HCT116 (cell line): Measurements from ENCODE around the gene PRRG2. TPM values are rescaled to one million over a fixed set of nuclear protein-coding genes. Genes with fewer than 3 reads are reported as not detected.

Experiments used
- ATAC-seq: fragments of 200-7000 bp; cut with Tn5 transposase; 2 replicates; pipeline ENCODE4 v1.9.1; 2020; ENCODE audit warnings: mild to moderate bottlenecking, moderate library complexity
- BruUV-seq: library from RNA; stranded (reverse); fragments of 400-500 nt; replicated peaks from 2 replicates; lab custom pipeline; 2021; lab: Mats Ljungman, UMichigan
- CTCF ChIA-PET: fragments of 300-600 bp; sonication (Branson Sonifier 250); formaldehyde crosslinking; loops from one replicate; lab custom pipeline; 2021; ENCODE audit warnings: antibody characterized with exemption; lab: Charles Lee
- POLR2A ChIA-PET: fragments of 300-600, 350-600 bp; sonication (Branson Sonifier 250); formaldehyde crosslinking; loops from one replicate; lab custom pipeline; 2021; ENCODE audit warnings: antibody characterized with exemption; lab: Charles Lee
- RAD21 ChIA-PET, 2 experiments: fragments of 300-600 bp; sonication (Branson Sonifier 250); formaldehyde crosslinking; loops; one replicate each; lab custom pipeline; 2023; ENCODE audit warnings: low total read pairs in 2 of 2; ENCODE audit not compliant: uncharacterized antibody in 2 of 2, unreplicated experiment in 2 of 2, low non-redundant PET in 1 of 2; lab: Charles Lee
- DNase-seq: peaks from one replicate; pipeline ENCODE4 v3.0.0-alpha.2; 2010; ENCODE audit warnings: low read depth, low spot score
- H2AFZ ChIP-seq: fragments of 200-600 bp; shearing (Covaris generic), sonication (generic); 2 replicates; pipeline ENCODE4 v1.6.1; 2017; ENCODE audit warnings: low read depth, mixed run types, mixed read lengths, antibody characterized with exemption, low read length; ENCODE audit not compliant: poor library complexity, severe bottlenecking
- H3K27ac ChIP-seq: 2 replicates; pipeline ENCODE4 v1.5.1; 2012; ENCODE audit warnings: low read depth, low read length
- H3K27me3 ChIP-seq: fragments of 200-600 bp; sonication (generic); 2 replicates; pipeline ENCODE4 v1.6.1; 2016; ENCODE audit warnings: mixed run types, low read length, mixed read lengths; ENCODE audit not compliant: insufficient read depth
- H3K36me3 ChIP-seq, 2 experiments: fragments of 200-500 bp in 1 of 2; fragments of 200-600 bp in 1 of 2; sonication (Bioruptor generic) in 1 of 2; sonication (generic) in 1 of 2; 2 replicates each; pipeline versions ENCODE4 v1.5.1 to v1.6.1; 2014 to 2016; ENCODE audit warnings: low read length in 2 of 2, inconsistent platforms in 1 of 2, mixed read lengths in 1 of 2, mixed run types in 1 of 2; ENCODE audit not compliant: insufficient read depth in 2 of 2, control insufficient read depth in 1 of 2
- H3K4me1 ChIP-seq, 2 experiments: fragments of 200-600 bp in 1 of 2; sonication (generic) in 1 of 2; 2 replicates each; pipeline versions ENCODE4 v1.5.1 to v1.6.1; 2012 to 2017; ENCODE audit warnings: low read length in 2 of 2, inconsistent platforms in 1 of 2, mild to moderate bottlenecking in 1 of 2, mixed read lengths in 1 of 2, mixed run types in 1 of 2, moderate library complexity in 1 of 2; ENCODE audit not compliant: insufficient read depth in 2 of 2, control insufficient read depth in 1 of 2
- H3K4me2 ChIP-seq: fragments of 200-600 bp; sonication (generic); 2 replicates; pipeline ENCODE4 v1.6.1; 2017; ENCODE audit warnings: mixed run types, low read length, mixed read lengths
- H3K4me3 ChIP-seq, 2 experiments: fragments of 200-600 bp in 1 of 2; sonication (generic) in 1 of 2; replicated peaks in 1 of 2; 2 replicates each; pipeline ENCODE4 v1.5.1; 2011 to 2016; ENCODE audit warnings: low read length in 2 of 2, control low read depth in 1 of 2, low read depth in 1 of 2, mild to moderate bottlenecking in 1 of 2, mixed read lengths in 1 of 2, mixed run types in 1 of 2
- H3K79me2 ChIP-seq: fragments of 200-600 bp; sonication (generic); 2 replicates; pipeline ENCODE4 v1.6.1; 2017; ENCODE audit warnings: mild to moderate bottlenecking, mixed run types, low read length, moderate library complexity, mixed read lengths; ENCODE audit not compliant: insufficient read depth
- H3K9ac ChIP-seq: fragments of 200-600 bp; sonication (generic); 2 replicates; pipeline ENCODE4 v1.6.1; 2016; ENCODE audit warnings: low read length, mixed read lengths
- H3K9me2 ChIP-seq: fragments of 200-600 bp; sonication (generic), shearing (Covaris generic); 2 replicates; pipeline ENCODE4 v1.6.1; 2017; ENCODE audit warnings: mixed run types, mild to moderate bottlenecking, moderate library complexity; ENCODE audit not compliant: insufficient read depth
- H3K9me3 ChIP-seq, 2 experiments: fragments of 200-500 bp in 1 of 2; fragments of 200-600 bp in 1 of 2; sonication (Bioruptor generic) in 1 of 2; sonication (generic) in 1 of 2; 2 replicates each; pipeline ENCODE4 v1.6.1; 2014 to 2017; ENCODE audit warnings: low read length in 2 of 2, mixed read lengths in 2 of 2, inconsistent platforms in 1 of 2, low read depth in 1 of 2, mild to moderate bottlenecking in 1 of 2, mixed run types in 1 of 2, moderate library complexity in 1 of 2; ENCODE audit not compliant: control insufficient read depth in 1 of 2, insufficient read depth in 1 of 2
- H4K20me1 ChIP-seq: fragments of 200-600 bp; sonication (generic), shearing (Covaris generic); 2 replicates; pipeline ENCODE4 v1.6.1; 2017; ENCODE audit warnings: mixed run types, mild to moderate bottlenecking, moderate library complexity; ENCODE audit not compliant: insufficient read depth
- EGR1 ChIP-seq: IDR thresholded peaks from 2 replicates; pipeline ENCODE4 v1.6.1; 2012; ENCODE audit warnings: low read depth
- ELF1 ChIP-seq: IDR thresholded peaks from 2 replicates; pipeline ENCODE4 v1.6.1; 2012; ENCODE audit warnings: low read depth, borderline replicate concordance
- RAD21 ChIP-seq: IDR thresholded peaks from 2 replicates; pipeline ENCODE4 v1.6.1; 2012; ENCODE audit warnings: low read depth, mild to moderate bottlenecking
- REST ChIP-seq: IDR thresholded peaks from 2 replicates; pipeline ENCODE4 v1.6.1; 2012; ENCODE audit warnings: low read depth
- SRF ChIP-seq: IDR thresholded peaks from 2 replicates; pipeline ENCODE4 v1.6.1; 2012; ENCODE audit warnings: low read depth
- TCF7L2 ChIP-seq: IDR thresholded peaks from 2 replicates; pipeline ENCODE4 v1.7.0; 2011; ENCODE audit warnings: borderline replicate concordance, inconsistent platforms; ENCODE audit not compliant: insufficient read depth, insufficient read length; ENCODE audit errors: extremely low read depth
- ZBTB33 ChIP-seq: IDR thresholded peaks from 2 replicates; pipeline ENCODE4 v1.6.1; 2011; ENCODE audit warnings: mild to moderate bottlenecking, low read length, moderate library complexity; ENCODE audit not compliant: insufficient replicate concordance; ENCODE audit errors: extremely low read depth
- ZNF274 ChIP-seq: fragments of 200-500 bp; sonication (Bioruptor generic); IDR thresholded peaks from 2 replicates; pipeline ENCODE4 v1.6.1; 2014; ENCODE audit warnings: mild to moderate bottlenecking, low read depth, low read length, inconsistent platforms
- intact Hi-C: fragments of 100-400 bp; cut with micrococcal nuclease; formaldehyde crosslinking; loops from 2 replicates; pipeline ENCODE4 v1.10.0; 2022
- total RNA-seq: library from RNA; stranded (reverse); gene quantifications from one replicate; pipeline ENCODE4 v1.2.1, GENCODE V29; 2021; ENCODE audit not compliant: unreplicated experiment

PRRG2 gene
- total RNA-seq, 1 experiment from 2014 or later, result 6.2 TPM

GRCh38 chr19:49559443-49559842 lies 21.7 kb upstream of the PRRG2 start:
- CTCF ChIA-PET, result interaction anchor here (1.5 to 1.6 kb wide), 2 partner anchors 11 to 13 kb away, joined by 4 to 10 read pairs; no protein-coding TSS in a partner anchor
- RAD21 ChIA-PET, result no interaction called here
- peaks cover 28 to 47% of the 10 kb centered on the region in 2 experiments for H3K36me3 ChIP-seq
- intact Hi-C loops, result no loop called here
- H3K9me2 ChIP-seq, result no peaks in the 10 kb centered on the region
- no peaks in the 10 kb centered on the region for H4K20me1 ChIP-seq
- no peak overlapping the region for H3K27ac ChIP-seq
- POLR2A ChIA-PET, result interaction anchor here (0.7 kb wide), 1 partner anchor 81 kb away, joined by 3 read pairs; the partner anchor contains the start of gene RRAS
- TF ChIP-seq ELF1 (no peak), ZNF274 (no peak), TCF7L2 (no peak), RAD21 (no peak), REST (no peak), SRF (no peak), ZBTB33 (no peak), EGR1 (no peak)
- no peak overlapping the region for H3K9ac ChIP-seq
- peaks cover 0 to 8% of the 10 kb centered on the region in 2 experiments; a peak in 2 of 4 replicates for H3K4me1 ChIP-seq
- H3K4me2 ChIP-seq, result no peak overlapping the region
- H3K27me3 ChIP-seq, result no peaks in the 10 kb centered on the region
- H3K79me2 ChIP-seq, result peaks cover 47% of the 10 kb centered on the region
- ATAC-seq (no peak), DNase-seq (no peak)
- H3K9me3 ChIP-seq, result no peaks in the 10 kb centered on the region
- H3K4me3 ChIP-seq, result no peak overlapping the region
- BruUV-seq, result no TSS peak
- no peak overlapping the region for H2AFZ ChIP-seq
